BLaER1 treated with 17β-estradiol and CSF1 and Interleukin-3, amounts not matched to agents 10 nM and 100 nM (cell line): Measurements from ENCODE around the gene AIG1.
"Not testable (repeated sequence)": the region's sequence is repeated elsewhere in the genome, so short reads cannot be mapped to it uniquely, and the experiment has no call there.

ENCODE experiments used
- H3K27ac ChIP-seq, 11 experiments: shearing (Covaris generic); formaldehyde crosslinking; 2 replicates each; pipeline ENCODE4 v1.8.1; 2022
- H3K27me3 ChIP-seq, 11 experiments: shearing (Covaris generic); formaldehyde crosslinking; 2 replicates each; pipeline ENCODE4 v1.8.1; 2022
- H3K36me3 ChIP-seq, 11 experiments: shearing (Covaris generic); formaldehyde crosslinking; 2 replicates each; pipeline ENCODE4 v1.8.1; 2022
- H3K4me1 ChIP-seq, 10 experiments: shearing (Covaris generic); formaldehyde crosslinking; 2 replicates each; pipeline ENCODE4 v1.8.1; 2022
- H3K4me2 ChIP-seq, 11 experiments: shearing (Covaris generic); formaldehyde crosslinking; 2 replicates each; pipeline ENCODE4 v1.8.1; 2022
- H3K4me3 ChIP-seq, 10 experiments: shearing (Covaris generic); formaldehyde crosslinking; 2 replicates each; pipeline ENCODE4 v1.8.1; 2022
- H3K9ac ChIP-seq, 11 experiments: shearing (Covaris generic); formaldehyde crosslinking; 2 replicates each; pipeline ENCODE4 v1.8.1; 2022
- H3K9me3 ChIP-seq, 11 experiments: shearing (Covaris generic); formaldehyde crosslinking; replicated peaks in 1 of 11; 2 replicates each; pipeline ENCODE4 v1.8.1; 2022
- H4K20me1 ChIP-seq, 11 experiments: shearing (Covaris generic); formaldehyde crosslinking; 2 replicates each; pipeline ENCODE4 v1.8.1; 2022
- Cebpa-rat ChIP-seq, 11 experiments: shearing (Covaris generic); IDR thresholded peaks; 2 replicates each; pipeline ENCODE4 v1.8.1; 2022

Gene AIG1

DNA sequence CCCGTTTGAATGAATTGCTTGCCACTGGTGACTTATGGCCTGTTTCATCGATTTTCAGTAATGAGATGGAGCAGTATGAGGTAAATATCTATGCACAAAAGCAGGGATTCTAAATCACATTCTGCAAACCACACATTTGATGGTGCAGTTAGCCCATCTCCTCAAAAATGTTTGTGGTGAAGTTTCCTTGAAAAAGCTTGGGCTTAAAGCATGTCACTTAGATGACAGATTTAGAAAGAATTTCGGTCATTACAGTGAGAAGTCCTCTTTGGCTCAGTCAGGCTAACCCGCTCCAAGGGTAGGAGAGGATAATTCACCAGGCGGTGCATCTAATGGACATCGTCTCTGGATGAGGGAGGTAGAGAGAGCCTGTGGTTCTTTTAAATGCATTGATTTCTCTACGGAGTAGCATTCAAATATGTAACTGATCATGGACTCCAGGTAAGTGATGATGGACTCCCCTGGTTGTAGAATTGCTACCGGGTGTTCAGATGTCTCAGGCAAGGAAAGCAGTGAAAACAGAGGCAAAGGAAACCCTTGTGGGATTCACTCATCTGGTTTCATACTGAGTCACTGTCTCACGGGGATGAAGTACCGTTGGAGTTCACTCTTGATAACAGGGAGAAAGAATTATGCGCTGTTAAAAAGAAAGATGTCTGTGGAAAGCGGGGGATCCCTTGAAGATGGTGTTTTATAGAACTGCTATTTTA is 65.3 kb downstream of the AIG1 start:
- Histone ChIP-seq H3K36me3 (peaks cover 0 to 5% (median 0%) of the 10 kb centered on the region in 11 experiments; a peak in 3 of 22 replicates), H3K27ac (no peak overlapping the region), H3K4me2 (no peak overlapping the region), H3K9me3 (peaks cover 11 to 21% (median 18%) of the 10 kb centered on the region in 11 experiments), H3K27me3 (no peaks in the 10 kb centered on the region), H3K4me3 (no peak overlapping the region), H3K4me1 (no peaks in the 10 kb centered on the region), H3K9ac (no peak overlapping the region), H4K20me1 (no peaks in the 10 kb centered on the region)
- TF ChIP-seq Cebpa-rat (IDR thresholded peaks at IDR 0.05), result no peak

DNA sequence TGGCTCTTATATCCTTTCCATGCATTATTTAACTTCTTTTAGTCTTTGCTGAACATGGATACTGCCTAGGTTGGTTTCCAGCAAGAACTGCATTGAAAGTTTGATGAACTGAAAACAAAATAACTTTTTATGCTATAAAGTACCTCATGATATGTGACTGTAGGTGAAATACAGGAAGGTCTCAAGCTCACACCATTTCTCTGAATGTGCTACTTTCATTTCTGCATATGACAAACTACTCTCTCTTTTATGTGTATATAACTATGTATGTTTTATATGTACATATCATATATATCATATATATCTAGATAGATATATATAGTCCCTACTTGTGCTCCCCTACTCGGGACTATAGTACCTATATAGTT is 65.9 kb downstream of the AIG1 start:
- no peak overlapping the region for H3K27ac ChIP-seq
- no peak overlapping the region for H3K9ac ChIP-seq
- H3K27me3 ChIP-seq, result no peaks in the 10 kb centered on the region
- H4K20me1 ChIP-seq, result no peaks in the 10 kb centered on the region
- peaks cover 17 to 23% (median 19%) of the 10 kb centered on the region in 11 experiments for H3K9me3 ChIP-seq
- peaks cover 0 to 5% (median 0%) of the 10 kb centered on the region in 11 experiments; a peak in 3 of 22 replicates for H3K36me3 ChIP-seq
- no peaks in the 10 kb centered on the region for H3K4me1 ChIP-seq
- TF ChIP-seq Cebpa-rat (IDR thresholded peaks at IDR 0.05), result no peak
- H3K4me3 ChIP-seq, result no peak overlapping the region
- H3K4me2 ChIP-seq, result no peak overlapping the region

DNA sequence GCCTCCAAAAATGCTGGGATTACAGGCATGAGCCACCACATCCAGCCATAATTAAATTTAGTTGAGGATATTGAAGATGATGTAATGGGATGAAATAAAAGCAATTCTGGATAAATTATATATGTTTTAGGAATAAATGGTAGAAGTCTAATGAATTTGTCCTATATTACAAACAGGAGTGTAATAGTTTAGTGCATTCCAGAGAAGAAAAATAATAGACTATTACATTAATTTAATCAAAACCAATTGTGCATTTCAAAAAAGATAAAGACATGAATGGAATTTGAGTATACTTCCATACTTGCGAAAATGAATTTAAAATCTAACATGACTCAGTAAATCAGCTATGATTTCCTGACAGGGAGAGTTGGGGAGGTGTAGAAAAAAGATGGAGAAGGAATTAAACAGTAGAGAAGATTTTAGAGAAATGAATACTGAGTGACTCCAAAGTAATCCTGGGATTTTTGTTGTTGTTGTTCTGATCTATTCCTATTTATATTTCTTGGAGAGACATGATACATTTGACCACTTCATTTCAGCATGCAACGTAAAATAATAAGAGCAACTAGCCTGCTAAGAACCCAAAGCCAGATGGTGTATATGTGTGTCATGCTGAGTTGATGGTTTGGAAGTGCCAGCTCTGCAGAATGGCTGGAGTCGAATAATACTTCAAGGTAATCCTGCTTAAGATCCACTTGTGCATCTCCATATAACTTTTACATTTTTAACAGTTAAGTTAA is 67.4 kb downstream of the AIG1 start:
- Histone ChIP-seq H3K36me3 (peaks cover 0 to 5% (median 0%) of the 10 kb centered on the region in 11 experiments; a peak in 3 of 22 replicates), H3K9ac (no peak overlapping the region), H4K20me1 (no peaks in the 10 kb centered on the region), H3K27me3 (no peaks in the 10 kb centered on the region), H3K9me3 (peaks cover 19 to 24% (median 21%) of the 10 kb centered on the region in 11 experiments), H3K4me3 (no peak overlapping the region), H3K27ac (no peak overlapping the region), H3K4me1 (no peaks in the 10 kb centered on the region), H3K4me2 (no peak overlapping the region)
- TF ChIP-seq Cebpa-rat (IDR thresholded peaks at IDR 0.05), result no peak

DNA sequence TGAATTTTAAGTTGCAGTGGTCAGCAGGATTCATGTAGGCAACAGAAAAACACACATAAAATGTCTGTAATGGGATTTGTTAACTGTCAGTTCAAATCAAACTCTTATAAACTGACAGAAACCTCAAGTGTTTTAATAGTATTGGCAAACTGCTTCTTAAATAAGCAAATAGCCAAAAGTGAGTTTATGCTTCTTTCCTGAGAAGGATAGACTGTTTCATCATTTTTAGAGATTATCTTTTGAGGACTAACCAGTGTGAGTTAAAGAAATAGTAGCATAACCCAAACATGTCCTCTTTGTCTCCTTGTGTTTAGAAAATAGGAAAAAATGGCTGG is 68.0 kb downstream of the AIG1 start:
- Histone ChIP-seq H3K27ac (no peak overlapping the region), H3K9ac (no peak overlapping the region), H3K36me3 (peaks cover 0 to 5% (median 0%) of the 10 kb centered on the region in 11 experiments; a peak in 3 of 22 replicates), H3K4me2 (no peak overlapping the region), H3K4me1 (no peaks in the 10 kb centered on the region), H3K9me3 (peaks cover 19 to 24% (median 21%) of the 10 kb centered on the region in 11 experiments), H4K20me1 (no peaks in the 10 kb centered on the region), H3K27me3 (no peaks in the 10 kb centered on the region), H3K4me3 (no peak overlapping the region)
- TF ChIP-seq Cebpa-rat (IDR thresholded peaks at IDR 0.05), result no peak

DNA sequence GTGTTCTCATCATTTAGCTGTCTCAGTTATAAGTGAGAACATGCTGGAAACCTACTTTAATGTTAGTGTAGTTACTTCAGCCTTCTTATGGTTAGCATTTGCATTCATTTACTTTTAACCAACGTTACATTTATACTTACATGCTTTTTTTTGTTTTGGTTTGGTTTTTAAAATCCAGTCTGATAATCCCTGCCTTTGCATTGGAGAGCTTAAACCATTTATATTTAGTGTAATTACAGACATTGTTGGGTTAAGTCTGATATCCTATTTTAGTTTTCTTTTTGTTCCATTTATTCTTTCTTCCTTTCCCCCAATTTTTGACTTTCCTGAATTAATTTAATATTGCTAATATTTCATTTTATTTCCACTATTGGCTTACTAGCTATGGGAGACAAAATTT is 70.2 kb downstream of the AIG1 start:
- Histone ChIP-seq H3K9me3 (peaks cover 19 to 24% (median 21%) of the 10 kb centered on the region in 11 experiments), H3K4me3 (no peak overlapping the region), H3K4me1 (no peaks in the 10 kb centered on the region), H3K4me2 (no peak overlapping the region), H4K20me1 (no peaks in the 10 kb centered on the region), H3K27ac (no peak overlapping the region), H3K27me3 (no peaks in the 10 kb centered on the region), H3K9ac (no peak overlapping the region), H3K36me3 (peaks cover 0 to 5% (median 0%) of the 10 kb centered on the region in 11 experiments; a peak in 3 of 22 replicates)
- no peak for TF ChIP-seq Cebpa-rat (IDR thresholded peaks at IDR 0.05)

DNA sequence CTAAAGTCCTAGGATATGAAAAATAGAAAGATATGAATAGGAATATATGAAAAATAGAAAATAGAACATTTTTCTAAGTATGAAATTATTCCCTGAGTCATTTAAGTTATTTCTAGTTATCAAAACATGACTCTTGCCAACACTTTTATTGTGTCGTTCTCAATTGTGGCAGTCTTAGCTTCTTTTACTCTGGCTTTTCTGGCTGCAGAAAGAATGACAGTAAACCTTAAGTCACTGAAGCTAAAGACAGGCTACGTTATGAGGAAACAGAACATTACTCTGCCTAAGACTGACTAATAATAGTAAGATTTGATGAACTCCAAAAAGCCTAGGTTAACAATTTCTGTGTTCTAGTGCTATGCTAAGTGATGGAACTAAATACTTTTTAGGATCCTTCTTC is 74.6 kb downstream of the AIG1 start:
- H3K9ac ChIP-seq, result no peak overlapping the region
- H3K4me1 ChIP-seq, result 0 out of 20 replicates have a peak, but pooled peaks cover 0 to under 1% (median 0%) of the 10 kb centered on the region in 10 experiments
- H4K20me1 ChIP-seq, result no peaks in the 10 kb centered on the region
- no peak for TF ChIP-seq Cebpa-rat (IDR thresholded peaks at IDR 0.05)
- no peak overlapping the region for H3K4me2 ChIP-seq
- H3K27me3 ChIP-seq, result no peaks in the 10 kb centered on the region
- no peak overlapping the region for H3K4me3 ChIP-seq
- no peak overlapping the region for H3K27ac ChIP-seq
- H3K36me3 ChIP-seq, result peaks cover 0 to 4% (median 0%) of the 10 kb centered on the region in 11 experiments; a peak in 3 of 22 replicates
- H3K9me3 ChIP-seq, result peaks cover 13 to 15% (median 15%) of the 10 kb centered on the region in 11 experiments

DNA sequence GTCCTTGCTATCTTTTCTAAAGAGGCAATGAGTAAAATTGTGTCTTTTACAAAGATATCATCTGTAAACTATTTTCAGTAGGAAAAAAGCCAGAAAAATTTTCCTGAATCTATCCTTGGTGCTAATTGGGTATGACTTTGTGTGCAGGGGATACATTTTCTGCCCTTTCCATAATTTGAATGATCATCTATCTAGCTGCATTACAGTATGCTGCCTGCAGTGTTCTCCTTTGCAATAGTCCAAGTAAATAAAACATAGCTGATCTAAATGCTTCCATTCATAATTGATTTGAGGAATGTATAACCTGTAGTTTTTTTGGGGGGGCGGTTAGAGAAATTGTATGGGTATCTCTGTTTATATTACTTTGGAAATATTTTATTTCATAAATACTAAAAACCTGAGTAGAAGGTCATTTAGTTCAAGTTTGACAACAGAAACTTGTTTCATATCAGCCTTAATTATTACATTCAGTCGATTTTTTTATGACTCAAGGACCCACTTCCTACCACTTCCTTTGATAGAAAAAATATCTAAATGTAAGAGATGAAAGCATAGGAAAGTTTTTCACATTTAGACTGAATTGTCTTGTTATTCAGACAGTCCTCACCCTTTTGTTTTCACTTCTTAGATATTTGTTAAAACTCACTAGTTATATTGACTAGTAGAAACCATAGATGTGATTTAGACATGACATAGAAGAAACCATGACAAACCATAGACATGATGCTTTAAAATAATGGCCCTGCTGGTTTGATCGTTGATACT is 75.3 kb downstream of the AIG1 start:
- H3K36me3 ChIP-seq, result no peaks in the 10 kb centered on the region; a peak in 1 of 22 replicates
- no peaks in the 10 kb centered on the region for H4K20me1 ChIP-seq
- no peak overlapping the region for H3K4me3 ChIP-seq
- no peak overlapping the region for H3K9ac ChIP-seq
- H3K27ac ChIP-seq, result no peak overlapping the region
- H3K27me3 ChIP-seq, result no peaks in the 10 kb centered on the region
- H3K4me2 ChIP-seq, result no peak overlapping the region
- no peak for TF ChIP-seq Cebpa-rat (IDR thresholded peaks at IDR 0.05)
- peaks cover 6 to 9% (median 8%) of the 10 kb centered on the region in 11 experiments; a peak in 21 of 22 replicates for H3K9me3 ChIP-seq
- H3K4me1 ChIP-seq, result peaks cover 0 to 7% (median 5%) of the 10 kb centered on the region in 10 experiments; a peak in 10 of 20 replicates

DNA sequence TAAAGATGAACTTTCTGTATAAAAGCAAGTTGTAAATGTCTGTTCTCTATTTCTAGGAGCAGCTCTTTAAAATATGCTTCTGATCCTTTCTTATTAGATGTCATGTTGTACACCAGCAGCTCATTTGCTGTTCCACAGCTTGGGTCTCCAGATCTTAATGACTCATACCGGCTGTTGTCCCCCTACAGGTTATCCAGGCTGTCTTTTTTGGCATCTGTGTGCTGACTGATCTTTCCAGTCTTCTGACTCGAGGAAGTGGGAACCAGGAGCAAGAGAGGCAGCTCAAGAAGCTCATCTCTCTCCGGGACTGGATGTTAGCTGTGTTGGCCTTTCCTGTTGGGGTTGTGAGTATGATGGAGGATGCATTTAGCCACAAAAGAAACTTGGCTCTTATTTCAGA is 76.0 kb downstream of the AIG1 start:
- TF ChIP-seq Cebpa-rat (IDR thresholded peaks at IDR 0.05), result no peak
- H3K4me2 ChIP-seq, result no peak overlapping the region

DNA sequence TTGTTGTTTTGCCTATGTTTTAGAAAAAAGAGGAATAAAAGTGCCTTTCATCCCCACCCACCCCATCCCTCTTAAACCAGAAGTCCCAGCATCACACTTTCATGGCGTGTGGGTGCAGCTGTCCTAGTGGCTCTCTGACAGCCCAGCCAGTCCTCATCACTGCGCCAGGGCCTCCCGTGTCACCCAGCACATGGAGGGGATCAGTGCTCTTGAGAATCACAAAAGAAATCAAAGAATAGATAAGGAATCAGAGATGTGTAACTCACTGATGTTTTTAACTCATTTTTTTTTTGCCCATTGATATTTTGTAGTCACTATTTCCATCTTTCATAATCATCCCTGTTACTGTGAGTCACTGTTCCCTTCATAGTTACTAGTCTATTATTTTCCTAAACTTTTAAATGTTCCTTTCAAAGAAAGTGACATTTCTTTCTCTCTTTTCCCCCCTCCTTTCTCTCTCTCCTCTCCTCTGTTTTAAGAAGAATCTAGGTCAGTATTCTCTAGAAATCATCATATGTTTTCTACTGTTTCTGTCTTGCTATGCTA is 78.6 kb downstream of the AIG1 start:
- Histone ChIP-seq H3K27ac (no peak overlapping the region), H3K9ac (no peak overlapping the region), H3K36me3 (no peaks in the 10 kb centered on the region; a peak in 1 of 22 replicates), H3K9me3 (no peaks in the 10 kb centered on the region), H3K4me3 (no peak overlapping the region), H3K4me1 (peaks cover 0 to 10% (median 8%) of the 10 kb centered on the region in 10 experiments; a peak in 10 of 20 replicates), H3K4me2 (no peak overlapping the region), H4K20me1 (no peaks in the 10 kb centered on the region), H3K27me3 (no peaks in the 10 kb centered on the region)
- no peak for TF ChIP-seq Cebpa-rat (IDR thresholded peaks at IDR 0.05)

More for the DNA sequence above, 76.0 kb downstream of the AIG1 start:
- Histone ChIP-seq H3K9ac (no peak overlapping the region), H3K27me3 (no peaks in the 10 kb centered on the region), H3K27ac (no peak overlapping the region), H4K20me1 (no peaks in the 10 kb centered on the region), H3K36me3 (no peaks in the 10 kb centered on the region; a peak in 1 of 22 replicates), H3K4me1 (peaks cover 0 to 10% (median 8%) of the 10 kb centered on the region in 10 experiments; a peak in 10 of 20 replicates), H3K9me3 (peaks cover 0 to 2% (median 1%) of the 10 kb centered on the region in 11 experiments; a peak in 17 of 22 replicates), H3K4me3 (no peak overlapping the region)

DNA sequence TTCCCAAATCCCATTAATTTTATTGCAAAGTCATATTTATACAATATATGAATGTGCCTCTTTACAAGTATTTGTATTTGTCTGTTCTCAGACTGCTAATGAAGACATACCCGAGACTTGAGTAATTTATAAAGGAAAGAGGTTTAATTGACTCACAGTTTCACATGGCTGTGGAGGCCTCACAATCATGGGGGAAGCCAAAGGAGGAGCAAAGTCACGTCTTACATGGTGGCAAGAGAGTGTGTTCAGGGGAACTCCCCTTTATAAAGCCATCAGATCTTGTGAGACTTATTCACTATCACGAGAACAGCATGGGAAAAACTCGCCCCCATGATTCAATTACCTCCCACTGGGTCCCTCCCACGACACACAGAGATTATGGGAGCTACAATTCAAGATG is 79.2 kb downstream of the AIG1 start:
- not testable (repeated sequence) for H3K9ac ChIP-seq, H3K9me3 ChIP-seq, H3K36me3 ChIP-seq, H3K27ac ChIP-seq, H4K20me1 ChIP-seq, H3K4me2 ChIP-seq, H3K27me3 ChIP-seq, H3K4me3 ChIP-seq
- peaks cover 0 to 10% (median 8%) of the 10 kb centered on the region in 10 experiments; a peak in 10 of 20 replicates for H3K4me1 ChIP-seq
